GM21825 (cell line): ENCODE data around the gene FAM98B.
"Not testable (repeated sequence)": the region's sequence is repeated elsewhere in the genome, so short reads cannot be mapped to it uniquely, and the experiment has no call there.

Experiments
- ATAC-seq: cut with Tn5 transposase; IDR thresholded peaks from one replicate; pipeline ENCODE4 v1.9.1; 2021; ENCODE audit warnings: mild to moderate bottlenecking, moderate library complexity; ENCODE audit not compliant: unreplicated experiment

Gene FAM98B

DNA sequence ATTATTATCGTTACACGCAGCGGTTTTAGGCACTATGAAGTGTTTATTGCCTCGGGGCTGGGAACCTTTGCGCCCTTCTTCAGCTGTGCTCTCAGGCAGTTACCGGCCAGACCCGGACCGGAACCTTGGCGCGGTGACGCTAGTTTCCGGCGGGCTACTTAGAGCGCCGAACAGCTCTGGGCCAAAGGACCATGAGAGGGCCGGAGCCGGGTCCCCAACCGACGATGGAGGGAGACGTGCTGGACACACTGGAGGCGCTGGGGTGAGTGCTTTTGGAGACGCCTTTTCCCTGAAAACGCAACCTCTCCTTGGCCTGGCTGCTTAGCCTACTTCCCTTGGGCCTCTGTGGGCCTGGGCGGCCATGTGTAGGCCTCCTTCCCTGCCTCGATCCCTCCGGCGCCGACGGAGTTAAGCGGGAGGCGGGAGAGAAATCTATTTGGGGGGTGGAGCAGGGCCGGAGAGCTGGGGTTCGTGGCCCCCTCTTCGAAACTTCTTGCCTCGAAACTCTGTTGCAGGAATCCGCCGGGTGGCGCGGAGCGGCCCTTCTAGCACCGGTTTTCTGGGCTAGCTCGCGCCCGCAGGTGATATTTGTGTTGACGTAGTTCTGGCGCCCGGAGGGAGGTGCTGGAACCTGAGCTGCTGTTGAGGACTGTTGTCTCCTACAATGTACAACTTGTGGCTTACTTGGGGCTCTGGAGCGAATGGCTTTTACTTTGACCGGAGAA lies at the start of gene FAM98B:
Gene FAM98B (plus strand): TSS at position 157 of the 725 bp plus-strand sequence. CDS start 35 bp downstream, at position 192.
- peak; percentile 90 for ATAC-seq

DNA sequence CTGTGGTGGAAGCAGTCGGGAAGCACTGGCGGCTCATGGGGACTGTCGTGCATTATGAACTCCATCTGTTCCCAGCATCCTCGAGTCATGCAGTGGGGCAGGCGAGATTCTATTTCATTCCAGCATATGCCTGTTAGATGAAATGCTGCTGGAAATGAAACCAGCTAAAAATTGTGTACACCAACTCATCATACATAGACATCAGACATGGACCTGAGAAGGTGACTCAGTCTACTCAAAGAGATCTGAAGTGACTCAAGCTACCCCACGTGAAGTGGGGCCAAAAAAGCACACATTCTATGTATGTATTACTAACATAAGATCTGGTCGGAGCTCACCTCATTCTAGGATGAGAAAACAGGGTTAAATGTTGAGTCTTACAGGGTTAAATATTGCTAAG lies 47.5 kb upstream of the FAM98B start:
- no peak for ATAC-seq

DNA sequence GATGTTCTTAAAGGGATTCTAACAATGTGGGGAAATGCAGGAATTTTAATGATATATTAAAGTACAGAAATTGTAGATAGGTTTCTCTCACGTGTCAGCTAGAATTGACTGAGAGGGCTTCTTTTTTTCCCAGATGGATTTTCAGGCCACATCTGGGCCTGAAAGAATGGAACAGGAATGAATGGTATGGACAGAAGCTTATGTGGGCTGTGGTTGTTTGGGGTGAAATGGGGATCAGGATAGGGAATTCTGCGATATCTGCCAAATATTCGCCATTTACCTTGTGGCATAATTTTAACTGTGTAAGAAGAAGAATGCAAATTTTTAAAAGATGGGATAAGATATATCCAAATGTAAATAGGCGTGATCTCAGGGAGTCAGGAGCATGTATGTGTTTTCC lies 45.4 kb upstream of the FAM98B start:
- ATAC-seq, result no peak

DNA sequence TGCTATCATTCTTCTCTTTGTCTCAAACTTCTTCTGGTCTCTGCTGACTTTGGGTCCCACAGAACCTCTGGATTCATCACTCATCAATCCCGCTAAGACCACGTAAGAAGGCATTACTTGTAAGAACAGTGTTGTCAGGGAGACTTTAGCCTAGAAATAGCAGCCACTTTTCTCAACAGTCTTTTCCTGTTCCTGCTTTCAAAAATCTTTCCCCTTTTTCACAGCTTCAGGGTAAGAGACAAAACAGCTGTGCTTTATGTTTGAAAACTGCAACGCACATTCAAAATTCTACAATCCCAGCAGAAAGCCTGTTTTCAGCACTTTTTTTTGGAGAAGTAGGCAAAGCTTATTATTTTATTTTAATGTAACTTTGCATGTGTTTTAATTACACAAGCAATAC lies 42.0 kb upstream of the FAM98B start:
- no peak for ATAC-seq

DNA sequence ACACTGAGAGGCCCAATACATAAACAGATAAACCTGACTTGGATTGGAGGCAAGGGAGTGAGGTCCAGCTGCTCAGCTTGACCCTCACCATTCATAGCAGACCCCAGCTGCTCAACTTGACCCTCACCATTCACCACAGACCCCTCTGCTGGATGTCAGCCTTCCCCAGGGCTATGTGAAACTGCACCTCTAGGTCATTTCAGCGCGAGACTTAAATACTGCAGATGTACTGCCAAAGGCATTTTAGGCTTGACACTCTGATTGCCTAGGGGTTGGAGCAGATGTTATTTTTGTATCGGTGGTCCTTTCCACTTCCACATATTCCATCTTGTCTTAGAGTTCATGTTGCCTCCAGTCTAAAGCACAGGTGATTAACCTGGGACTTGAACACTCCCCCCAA lies 41.5 kb upstream of the FAM98B start:
- no peak for ATAC-seq

DNA sequence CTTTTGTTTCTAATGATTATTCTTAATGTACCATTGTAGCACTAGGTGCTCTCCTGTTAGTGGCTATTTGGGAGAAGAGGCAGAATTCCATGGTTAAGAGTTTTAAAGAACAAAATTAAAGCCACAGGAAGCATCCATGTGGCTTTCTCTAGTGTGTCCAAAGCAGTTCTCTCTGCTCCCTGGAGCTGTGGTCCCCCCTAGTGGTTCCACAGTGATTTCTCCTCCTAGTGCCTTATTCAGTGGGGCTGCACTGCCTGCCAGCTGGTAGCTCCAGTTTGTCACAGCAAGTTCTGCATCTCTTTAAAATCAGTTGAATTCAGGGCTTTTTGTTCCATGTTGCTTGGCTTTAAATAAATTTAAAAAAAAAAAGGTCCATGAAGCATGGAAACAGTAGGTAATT lies 39.6 kb upstream of the FAM98B start:
- no peak for ATAC-seq

DNA sequence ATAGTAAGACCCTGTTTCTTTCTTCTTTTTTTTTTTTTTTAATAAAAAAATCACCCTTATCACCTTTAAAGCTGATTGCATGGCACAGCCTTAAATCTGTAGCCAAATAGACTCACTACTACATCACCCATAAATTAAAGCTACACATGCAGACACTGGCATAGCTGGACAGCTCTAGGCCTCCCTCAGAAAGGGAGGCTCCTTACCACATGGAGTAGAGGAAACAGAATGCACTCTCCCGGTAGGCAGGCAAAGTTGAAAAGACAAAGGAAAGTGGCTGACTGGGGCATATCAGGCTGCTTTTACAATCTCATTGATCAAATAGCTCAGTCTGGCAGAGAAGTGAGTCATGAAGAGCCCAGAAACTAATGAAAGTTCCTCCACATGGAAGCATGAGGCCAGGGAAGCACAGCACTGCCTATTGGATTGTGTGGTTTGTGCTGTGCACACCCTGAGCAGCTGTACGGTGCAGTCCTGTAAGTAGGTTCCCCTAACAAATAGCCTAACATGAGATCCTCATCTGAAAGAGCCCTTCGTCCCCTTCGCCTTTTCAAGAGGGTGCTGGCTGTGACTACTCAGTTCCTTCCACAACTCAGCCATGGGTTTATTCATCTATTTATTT lies 32.7 kb upstream of the FAM98B start:
- no peak for ATAC-seq

DNA sequence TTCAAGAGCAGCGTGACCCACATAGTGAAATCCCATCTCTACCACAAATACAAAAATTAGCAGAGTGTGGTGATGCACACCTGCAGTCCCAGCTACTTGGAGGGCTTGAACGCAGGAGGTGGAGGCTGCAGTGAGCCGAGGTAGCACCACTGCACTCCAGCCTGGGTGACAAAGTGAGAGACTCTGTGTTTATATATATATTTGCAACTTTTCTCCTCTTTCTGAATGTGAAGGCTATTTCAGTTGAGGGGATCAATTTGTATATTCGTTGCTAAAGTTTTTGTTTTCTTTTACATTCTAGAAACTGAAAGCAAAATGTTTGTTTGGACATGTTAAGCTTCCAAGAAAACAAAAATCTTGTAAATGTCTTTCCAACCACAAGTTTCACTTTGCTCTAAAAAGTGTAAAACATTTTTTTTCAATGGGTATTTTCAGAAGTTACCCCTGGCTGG lies 29.8 kb upstream of the FAM98B start:
- peak; percentile 65 for ATAC-seq

DNA sequence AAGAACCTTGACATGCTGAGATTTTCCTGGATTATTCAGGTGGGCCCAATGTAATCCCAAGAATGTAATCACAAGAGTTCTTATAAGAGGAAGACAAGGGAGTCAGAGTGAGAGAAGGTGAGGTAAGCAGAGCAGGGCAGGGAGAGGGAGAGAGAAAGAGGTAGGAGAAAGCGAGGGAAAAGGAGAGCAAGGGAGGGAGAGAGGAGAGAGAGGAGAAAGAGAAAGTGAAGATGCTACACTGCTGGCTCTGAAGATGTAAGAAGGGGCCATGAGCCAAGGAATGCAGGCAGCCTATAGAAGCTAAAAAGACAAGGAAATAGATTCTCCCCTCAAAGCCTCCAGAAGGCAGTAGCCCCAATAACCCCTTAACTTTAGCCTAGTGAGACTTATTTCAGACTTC lies 28.7 kb upstream of the FAM98B start:
- no peak for ATAC-seq

DNA sequence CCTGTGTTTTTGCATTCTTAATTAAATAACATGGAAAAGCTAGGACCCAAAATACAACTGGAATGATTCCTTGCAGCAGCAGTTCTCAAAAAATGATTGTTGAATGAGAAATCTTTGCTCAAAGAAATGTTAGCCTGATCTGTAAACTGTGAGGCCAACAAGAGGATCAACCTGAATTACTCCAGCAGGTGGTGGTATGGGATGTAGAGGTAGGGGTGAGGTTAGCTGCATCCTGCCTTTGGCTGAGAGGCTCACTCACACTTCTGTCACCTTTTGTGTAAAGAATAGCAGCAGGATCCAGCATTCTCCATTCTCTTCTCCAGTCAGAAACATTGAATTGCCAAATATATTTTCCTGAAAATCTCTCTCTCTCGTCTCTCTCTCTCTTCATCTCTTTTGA lies 26.5 kb upstream of the FAM98B start:
- no peak for ATAC-seq

DNA sequence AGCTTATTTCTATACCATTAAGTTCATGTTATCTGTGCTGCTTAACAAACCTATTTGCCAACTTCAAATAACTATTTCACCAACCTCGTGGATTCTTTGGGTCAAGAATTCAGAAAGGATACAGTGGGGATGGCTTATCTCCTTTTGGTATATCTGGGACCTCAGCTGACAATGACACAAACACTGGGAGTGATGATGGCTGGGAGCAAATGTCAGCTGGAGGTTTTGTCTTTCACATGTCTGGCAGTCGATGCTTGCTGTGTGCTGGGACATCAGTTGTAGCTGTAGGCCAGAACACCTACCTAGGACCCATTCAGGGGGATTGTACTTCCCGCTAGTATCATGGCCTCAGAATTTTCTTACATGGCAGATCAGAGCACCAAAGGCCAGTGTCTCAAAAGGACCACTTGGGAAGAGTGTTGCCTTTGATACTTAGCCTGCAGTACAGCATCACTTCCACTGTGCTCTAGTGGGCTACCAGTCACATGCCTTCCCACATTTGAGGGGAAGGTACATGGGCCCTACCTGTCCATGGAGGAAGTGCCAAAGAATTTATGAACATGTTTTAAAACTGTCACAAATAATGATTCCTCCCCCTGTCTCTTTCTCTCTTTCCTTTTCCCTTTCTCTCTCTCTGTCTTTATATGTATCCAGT lies 23.7 kb upstream of the FAM98B start:
- no peak for ATAC-seq

DNA sequence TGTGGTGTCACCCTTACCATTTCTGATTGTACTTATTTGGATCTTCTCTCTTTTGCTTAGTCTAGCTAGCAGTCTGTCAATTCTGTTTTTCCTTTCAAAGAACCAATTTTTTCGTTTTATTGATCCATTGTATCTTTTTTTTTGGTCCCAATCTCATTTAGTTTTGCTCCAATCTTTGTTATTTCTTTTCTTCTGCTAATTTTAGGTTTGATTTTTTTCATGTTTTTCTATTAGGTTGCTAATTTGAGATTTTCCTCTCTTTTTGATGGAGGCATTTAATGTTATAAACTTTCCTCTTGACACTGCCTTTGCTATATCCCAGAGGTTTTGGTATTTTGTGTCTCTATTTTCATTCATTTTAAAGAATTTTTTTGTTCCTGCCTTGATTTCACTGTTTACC lies 16.9 kb upstream of the FAM98B start:
- ATAC-seq, result no peak

DNA sequence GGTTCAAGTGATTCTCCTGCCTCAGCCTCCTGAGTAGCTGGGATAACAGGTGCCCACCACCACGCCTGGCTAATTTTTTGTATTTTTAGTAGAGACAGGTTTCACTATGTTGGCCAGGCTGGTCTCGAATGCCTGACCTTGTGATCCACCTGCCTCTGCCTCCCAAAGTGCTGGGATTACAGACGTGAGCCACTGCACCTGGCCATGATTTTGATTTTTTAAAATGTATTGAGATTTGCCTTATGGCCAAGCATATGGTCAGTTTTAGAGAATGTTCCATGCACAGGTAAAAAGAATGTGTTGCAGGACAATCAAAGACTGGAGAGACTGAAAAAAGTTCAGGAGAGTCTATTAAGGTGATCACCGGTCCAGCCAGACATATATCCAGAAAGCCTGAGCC lies 16.3 kb upstream of the FAM98B start:
- not testable (repeated sequence) for ATAC-seq

DNA sequence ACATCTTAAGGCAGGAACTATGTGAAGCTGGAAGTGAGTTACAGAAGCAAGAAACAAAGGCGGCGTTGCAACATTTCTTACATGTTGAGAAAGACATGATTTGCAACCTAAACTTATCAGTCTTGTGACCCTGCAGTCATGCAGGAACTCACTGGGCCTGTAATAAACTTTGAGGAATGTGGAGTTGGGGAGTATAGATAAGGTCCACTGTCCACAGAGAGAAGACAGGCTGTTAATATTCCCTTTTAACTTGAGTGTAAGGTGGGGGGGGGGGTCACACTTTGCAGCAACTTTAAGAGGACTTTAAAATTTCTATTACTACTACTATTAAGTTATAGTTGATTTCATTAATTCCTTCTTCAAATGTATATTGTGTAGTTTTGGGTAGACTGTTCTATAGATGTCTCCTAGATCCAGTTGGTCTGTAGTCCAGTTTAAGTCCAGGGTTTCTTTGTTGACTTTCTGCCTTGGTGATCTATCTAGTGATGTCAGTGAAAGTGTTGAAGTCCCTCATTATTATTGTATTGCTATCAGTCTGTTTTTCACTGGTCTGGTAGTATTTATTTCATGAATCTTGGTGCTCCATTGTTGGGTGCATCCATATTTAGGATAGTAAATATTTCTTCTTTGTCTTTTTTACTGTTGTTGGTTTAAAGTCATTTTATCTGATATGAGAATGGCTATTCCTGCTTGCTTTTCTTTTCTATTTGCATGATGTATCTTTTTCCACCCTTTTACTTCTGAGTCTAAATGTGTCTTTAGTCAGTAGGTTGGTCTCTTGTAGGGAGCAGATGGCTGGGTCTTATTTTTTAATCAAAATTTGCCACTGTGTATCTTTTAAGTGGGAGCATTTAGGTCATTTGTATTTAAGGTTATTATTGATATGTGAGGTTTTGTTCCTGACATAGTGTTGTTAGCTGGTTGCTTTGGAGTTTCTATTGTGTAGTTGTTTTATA lies 15.6 kb upstream of the FAM98B start:
- no peak for ATAC-seq

DNA sequence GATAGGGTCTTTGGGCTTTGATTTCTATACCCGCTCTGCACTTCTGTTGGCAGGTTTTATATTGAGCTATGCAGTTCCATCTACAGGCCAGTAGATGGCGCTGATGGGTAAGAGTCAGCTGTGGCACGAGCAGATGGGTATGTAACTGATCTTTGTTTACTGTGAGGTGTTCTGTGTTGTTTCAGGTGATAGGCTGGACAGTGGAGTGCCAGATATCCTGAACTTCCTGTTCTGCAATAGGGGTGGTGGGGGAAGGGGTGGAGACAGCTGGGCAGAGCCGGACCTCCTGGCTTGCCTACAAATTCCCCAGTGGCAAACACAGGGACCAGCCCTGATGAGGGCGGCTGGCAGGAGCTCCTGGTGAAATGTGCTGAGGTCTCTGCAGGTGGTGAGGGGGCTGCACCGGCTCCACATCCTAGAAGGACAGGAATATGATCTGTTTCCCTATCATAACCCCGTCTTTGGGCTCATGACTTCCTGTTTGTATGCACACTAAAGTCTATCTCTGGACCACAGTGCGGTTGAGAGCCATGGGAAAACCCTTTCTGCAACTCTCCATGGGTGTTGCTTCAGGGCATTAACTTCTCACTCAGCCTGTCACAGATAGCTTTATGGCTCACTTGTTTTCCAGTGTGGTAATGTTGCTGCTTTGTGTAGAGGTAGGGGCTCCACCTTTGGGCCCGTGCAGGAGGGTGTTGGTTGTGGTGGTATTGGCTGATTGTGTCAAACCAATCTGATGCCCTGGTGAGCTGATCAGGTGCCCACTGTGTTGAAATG lies 13.4 kb upstream of the FAM98B start:
- peak; percentile 75 for ATAC-seq

DNA sequence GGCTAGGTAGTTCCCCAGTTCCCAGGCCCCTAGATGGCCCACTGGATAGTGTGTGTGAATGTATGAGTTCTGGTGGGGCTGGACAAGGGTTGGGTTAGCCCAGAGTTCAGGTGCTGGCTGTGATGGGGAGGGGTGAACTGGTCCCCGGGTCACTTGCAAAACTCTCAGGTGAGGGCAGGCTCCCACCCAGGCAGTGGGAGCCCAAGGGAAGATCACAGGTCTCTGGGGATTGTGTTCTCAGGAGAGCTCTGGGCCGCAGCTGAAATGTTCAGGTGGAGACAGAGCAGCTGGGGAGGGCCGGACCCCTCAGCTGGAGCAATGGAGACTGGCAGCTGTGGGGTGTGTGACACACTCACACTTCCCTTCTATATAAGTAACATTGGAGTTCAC lies 12.8 kb upstream of the FAM98B start:
- no peak for ATAC-seq

DNA sequence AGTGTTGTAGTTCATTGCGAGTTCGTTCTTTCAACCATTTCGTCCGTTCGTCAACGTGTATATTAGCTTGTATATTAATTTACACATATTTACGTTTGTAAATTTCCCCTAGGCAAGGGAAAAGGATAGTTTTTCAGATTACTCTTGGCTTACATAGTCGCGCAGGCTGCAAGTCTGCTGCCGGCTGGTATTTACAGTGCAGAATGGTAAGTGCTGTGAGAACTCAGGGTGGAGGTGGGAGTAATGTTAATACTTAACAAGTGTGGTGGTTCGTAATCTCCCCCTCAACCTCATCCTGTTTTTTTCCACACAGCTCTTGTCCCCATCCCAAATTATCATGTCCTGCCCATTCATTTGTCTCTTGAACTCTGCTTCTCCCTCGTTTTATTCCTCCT lies 766 bp downstream of the FAM98B start:
- no peak for ATAC-seq

DNA sequence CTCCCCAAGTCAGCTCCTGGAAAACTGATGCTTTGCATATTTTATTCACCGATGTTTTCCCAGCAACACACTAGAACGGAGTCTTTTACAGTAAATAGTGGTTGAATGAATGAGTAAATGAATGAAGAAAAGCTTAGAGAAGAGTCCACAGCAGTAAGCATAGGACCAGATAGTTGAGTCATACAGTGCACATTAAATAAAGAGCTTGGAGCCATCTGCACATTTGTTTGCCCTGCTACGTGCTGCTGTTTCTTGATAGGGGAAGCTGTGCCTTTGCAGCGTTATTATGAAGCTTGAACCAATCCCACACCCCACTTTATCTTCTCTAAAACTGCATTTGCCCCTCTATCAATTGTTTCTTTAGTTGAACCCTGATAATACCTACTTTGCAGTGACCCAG lies 1.2 kb downstream of the FAM98B start:
- ATAC-seq, result no peak

DNA sequence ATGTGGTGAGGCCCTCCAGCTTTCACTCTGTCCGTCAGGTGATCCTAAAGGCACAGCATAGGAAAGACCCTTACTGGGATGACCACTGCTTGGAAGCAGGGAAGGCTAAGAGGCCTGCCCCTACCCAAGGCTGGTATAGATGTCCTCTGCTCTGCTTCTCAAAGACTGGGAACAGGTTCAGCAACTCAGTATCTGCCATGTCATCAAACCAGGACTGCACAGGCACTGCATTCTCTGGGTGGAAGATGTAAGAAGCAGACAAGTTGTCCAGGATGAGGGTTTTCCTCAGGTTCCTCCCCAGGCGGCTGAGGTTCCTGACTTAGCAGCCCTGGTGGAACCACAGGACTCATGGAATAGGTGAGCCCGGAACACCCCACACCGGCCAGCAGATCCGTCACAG lies 4.7 kb downstream of the FAM98B start:
- no peak for ATAC-seq

DNA sequence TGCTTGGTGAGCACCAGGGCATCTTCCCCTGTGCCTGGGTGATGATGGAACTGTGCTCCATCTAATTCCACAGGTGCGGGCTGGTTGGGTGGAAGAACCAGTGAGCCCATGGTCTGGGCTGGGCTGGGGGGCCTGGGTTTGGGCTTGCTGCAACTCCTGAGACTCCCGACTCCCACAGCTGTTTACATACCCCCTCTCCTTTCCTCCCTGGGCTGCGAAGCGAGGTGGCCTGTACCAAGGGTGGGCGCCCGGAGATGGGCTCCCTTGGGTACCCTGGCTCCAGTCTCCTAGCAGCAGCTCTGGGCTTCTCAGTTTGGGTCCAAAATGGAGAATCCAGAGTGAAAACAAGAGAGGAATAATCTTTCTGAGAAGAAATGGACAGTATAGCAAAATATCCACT lies 5.6 kb downstream of the FAM98B start:
- ATAC-seq, result no peak
